Neuronal stem cell (in vitro differentiated cells): ENCODE measurements around the gene RAB14.
"Not testable (repeated sequence)": the region's sequence is repeated elsewhere in the genome, so short reads cannot be mapped to it uniquely, and the experiment has no call there.

Source experiments
- DNase-seq: peaks from one replicate; pipeline ENCODE4 v3.0.0-alpha.2; 2013; ENCODE audit warnings: low spot score
- H2AFZ ChIP-seq: one replicate; pipeline ENCODE4 v1.6.1; 2013; ENCODE audit warnings: mild to moderate bottlenecking, low read length, inconsistent platforms
- H2AK5ac ChIP-seq: 2 replicates; pipeline ENCODE4 v1.6.1; 2013; ENCODE audit warnings: low read depth, mild to moderate bottlenecking, inconsistent platforms, low read length, moderate library complexity, mixed read lengths
- H2BK120ac ChIP-seq: 2 replicates; pipeline ENCODE4 v1.6.1; 2013; ENCODE audit warnings: low read depth, mild to moderate bottlenecking, inconsistent platforms, low read length, moderate library complexity, mixed read lengths
- H2BK12ac ChIP-seq: one replicate; pipeline ENCODE4 v1.6.1; 2013; ENCODE audit warnings: low read length, inconsistent platforms
- H2BK15ac ChIP-seq: 2 replicates; pipeline ENCODE4 v1.6.1; 2013; ENCODE audit warnings: mild to moderate bottlenecking, low read length, inconsistent platforms, mixed read lengths
- H2BK5ac ChIP-seq: one replicate; pipeline ENCODE4 v1.6.1; 2013; ENCODE audit warnings: inconsistent platforms, mild to moderate bottlenecking, low read length, moderate library complexity
- H3K14ac ChIP-seq: one replicate; pipeline ENCODE4 v1.6.1; 2013; ENCODE audit warnings: low read length, inconsistent platforms
- H3K18ac ChIP-seq: 2 replicates; pipeline ENCODE4 v1.6.1; 2013; ENCODE audit warnings: low read length, inconsistent platforms
- H3K23ac ChIP-seq: 2 replicates; pipeline ENCODE4 v1.6.1; 2013; ENCODE audit warnings: low read depth, mild to moderate bottlenecking, mixed read lengths, low read length, inconsistent platforms; ENCODE audit not compliant: poor library complexity
- H3K27ac ChIP-seq: replicated peaks from 3 replicates; pipeline ENCODE4 v1.5.1; 2013; ENCODE audit warnings: low read length, inconsistent platforms
- H3K27me3 ChIP-seq, 3 experiments: 2 replicates each; pipeline ENCODE4 v1.6.1; 2013; ENCODE audit warnings: low read length in 3 of 3, mild to moderate bottlenecking in 2 of 3, inconsistent platforms in 1 of 3, low read depth in 1 of 3, mixed read lengths in 1 of 3, moderate library complexity in 1 of 3; ENCODE audit not compliant: control insufficient read depth in 3 of 3, insufficient read depth in 3 of 3
- H3K36me3 ChIP-seq, 2 donors: replicated peaks in 1 of 2; 2 replicates each; pipeline ENCODE4 v1.6.1; 2013; ENCODE audit warnings: low read length in 2 of 2; ENCODE audit not compliant: control insufficient read depth in 2 of 2, insufficient read depth in 2 of 2
- H3K4ac ChIP-seq: 2 replicates; pipeline ENCODE4 v1.6.1; 2013; ENCODE audit warnings: inconsistent platforms, mild to moderate bottlenecking, low read length, moderate library complexity
- H3K4me1 ChIP-seq, 2 donors: 1 replicate in 1 of 2; 2 replicates in 1 of 2; pipeline ENCODE4 v1.6.1; 2013; ENCODE audit warnings: low read length in 2 of 2, low read depth in 1 of 2; ENCODE audit not compliant: control insufficient read depth in 2 of 2, insufficient read depth in 1 of 2
- H3K4me2 ChIP-seq: one replicate; pipeline ENCODE4 v1.6.1; 2013; ENCODE audit warnings: mild to moderate bottlenecking, low read length, inconsistent platforms; ENCODE audit not compliant: insufficient read depth, poor library complexity, severe bottlenecking
- H3K4me3 ChIP-seq, 2 donors: 2 replicates each; pipeline ENCODE4 v1.5.1; 2013; ENCODE audit warnings: low read length in 2 of 2, mild to moderate bottlenecking in 2 of 2, inconsistent platforms in 1 of 2, moderate library complexity in 1 of 2
- H3K79me1 ChIP-seq: one replicate; pipeline ENCODE4 v1.6.1; 2013; ENCODE audit warnings: low read depth, mild to moderate bottlenecking, inconsistent platforms, low read length, moderate library complexity
- H3K9ac ChIP-seq: one replicate; pipeline ENCODE4 v1.6.1; 2013; ENCODE audit warnings: mild to moderate bottlenecking, low read depth, low read length, inconsistent platforms; ENCODE audit not compliant: poor library complexity
- H3K9me3 ChIP-seq, 2 donors: replicated peaks in 1 of 2; 2 replicates each; pipeline versions ENCODE3 to v1.6.1; 2013; ENCODE audit warnings: low read length in 2 of 2, mild to moderate bottlenecking in 2 of 2, inconsistent platforms in 1 of 2, low read depth in 1 of 2, mixed read lengths in 1 of 2, moderate library complexity in 1 of 2; ENCODE audit not compliant: control insufficient read depth in 2 of 2, insufficient read depth in 1 of 2
- H4K8ac ChIP-seq: one replicate; pipeline ENCODE4 v1.6.1; 2013; ENCODE audit warnings: low read depth, mild to moderate bottlenecking, inconsistent platforms, low read length, moderate library complexity
- H4K91ac ChIP-seq: one replicate; pipeline ENCODE4 v1.6.1; 2013; ENCODE audit warnings: low read length, low read depth, mild to moderate bottlenecking, inconsistent platforms; ENCODE audit not compliant: poor library complexity
- WGBS, 2 donors: extraction: QIAGEN DNeasy Blood & Tissue Kit; methylation state at CpG; one replicate each; pipeline ENCODE4 v1.1.7; 2013; ENCODE audit warnings: missing lambda C conversion rate in 2 of 2, mixed read lengths in 1 of 2; ENCODE audit not compliant: insufficient read length in 2 of 2, insufficient replicate concordance in 1 of 2; ENCODE audit errors: extremely low coverage in 2 of 2; 5-methylcytosine and 5-hydroxymethylcytosine counted together

Gene RAB14

DNA sequence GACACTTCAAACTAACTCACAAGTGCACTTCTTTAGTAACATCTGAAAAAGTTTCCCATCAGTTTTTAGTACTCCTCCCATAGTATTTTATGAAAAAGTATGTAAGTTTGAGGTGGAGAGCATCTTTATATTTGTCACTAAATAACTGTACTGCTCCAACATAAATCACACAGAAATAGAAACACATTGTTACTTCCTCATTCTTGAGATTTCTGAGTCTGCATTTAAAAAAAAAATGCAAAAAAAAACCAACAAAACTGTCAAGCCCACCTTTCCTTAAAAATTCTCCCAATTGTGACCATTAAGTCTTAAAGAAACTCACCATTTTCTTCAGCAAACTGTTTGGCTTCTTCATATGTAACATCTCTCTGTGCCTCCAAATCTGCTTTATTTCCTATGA lies 18.7 kb downstream of the RAB14 start:
- no peak overlapping the region for H2BK15ac ChIP-seq
- no peak overlapping the region for H3K9ac ChIP-seq
- no peaks in the 10 kb centered on the region for H3K79me1 ChIP-seq
- H2BK120ac ChIP-seq, result no peak overlapping the region
- no peak overlapping the region for H3K4ac ChIP-seq
- H3K18ac ChIP-seq, result no peak overlapping the region
- no peak overlapping the region for H4K91ac ChIP-seq
- H2BK5ac ChIP-seq, result no peak overlapping the region
- H3K27me3 ChIP-seq, result no peaks in the 10 kb centered on the region
- no peak overlapping the region for H2AFZ ChIP-seq
- H3K14ac ChIP-seq, result no peak overlapping the region
- H3K27ac ChIP-seq, result no peak overlapping the region
- H3K4me2 ChIP-seq, result no peak overlapping the region
- no peak overlapping the region for H2AK5ac ChIP-seq
- no peak overlapping the region for H3K4me3 ChIP-seq
- no peak overlapping the region for H2BK12ac ChIP-seq
- peaks cover 2 to 3% of the 10 kb centered on the region in 2 donors for H3K4me1 ChIP-seq
- H4K8ac ChIP-seq, result no peak overlapping the region
- H3K9me3 ChIP-seq, result peaks cover 0 to 4% of the 10 kb centered on the region in 2 donors
- DNase-seq, result no peak
- H3K36me3 ChIP-seq, result peaks cover 3 to 98% of the 10 kb centered on the region in 2 donors
- H3K23ac ChIP-seq, result no peak overlapping the region

DNA sequence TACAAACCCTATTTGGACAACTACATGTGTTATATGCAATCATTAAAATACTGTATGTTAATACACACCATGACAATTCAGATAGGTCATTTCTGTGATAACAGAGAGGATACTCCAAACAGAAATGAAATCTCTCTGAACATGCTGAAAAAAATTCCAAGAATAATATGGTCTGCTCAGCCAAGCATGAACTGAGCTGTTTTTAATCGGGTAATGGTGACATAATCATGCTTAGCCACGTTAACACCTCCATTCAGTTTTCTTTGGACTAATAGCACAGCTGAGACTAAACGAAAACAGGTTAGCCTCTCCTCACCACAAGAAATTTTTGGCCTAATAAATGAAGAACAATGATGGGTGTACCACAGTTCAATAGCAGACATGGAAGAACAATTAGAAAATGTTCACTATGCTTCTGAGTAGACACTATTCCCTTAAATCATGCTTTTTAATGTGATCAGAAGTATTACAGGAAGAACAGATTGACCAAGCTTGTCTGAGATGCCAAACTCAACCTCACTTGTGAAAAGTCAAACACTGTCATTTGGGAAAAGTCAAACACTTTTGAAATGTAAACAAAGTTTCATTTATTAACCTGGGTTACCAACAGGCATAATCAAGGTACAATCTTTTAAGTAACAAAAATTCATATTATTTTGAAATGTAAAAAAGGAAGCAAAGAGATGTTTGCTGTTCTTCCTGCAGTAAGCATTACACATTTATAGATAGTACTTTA lies 19.4 kb downstream of the RAB14 start:
- no peak overlapping the region for H3K23ac ChIP-seq
- H3K27me3 ChIP-seq, result no peaks in the 10 kb centered on the region
- no peak overlapping the region for H3K27ac ChIP-seq
- no peak overlapping the region for H3K4ac ChIP-seq
- peaks cover 3 to 96% of the 10 kb centered on the region in 2 donors for H3K36me3 ChIP-seq
- H3K4me3 ChIP-seq, result no peak overlapping the region
- no peak overlapping the region for H2BK15ac ChIP-seq
- H3K4me2 ChIP-seq, result no peak overlapping the region
- H2AFZ ChIP-seq, result no peak overlapping the region
- H4K8ac ChIP-seq, result no peak overlapping the region
- no peaks in the 10 kb centered on the region for H3K79me1 ChIP-seq
- WGBS, 2 donors, result no CpG with 5 or more reads among the region's 3 CpGs
- no peak overlapping the region for H2AK5ac ChIP-seq
- no peak overlapping the region for H2BK120ac ChIP-seq
- no peak overlapping the region for H2BK5ac ChIP-seq
- no peak overlapping the region for H2BK12ac ChIP-seq
- no peak for DNase-seq
- peaks cover 2 to 3% of the 10 kb centered on the region in 2 donors for H3K4me1 ChIP-seq
- peaks cover 0 to 4% of the 10 kb centered on the region in 2 donors for H3K9me3 ChIP-seq
- no peak overlapping the region for H4K91ac ChIP-seq
- H3K9ac ChIP-seq, result no peak overlapping the region
- no peak overlapping the region for H3K14ac ChIP-seq
- no peak overlapping the region for H3K18ac ChIP-seq

- Histone ChIP-seq H3K18ac (no peak overlapping the region), H2BK120ac (no peak overlapping the region), H3K9me3 (peaks cover 0 to 4% of the 10 kb centered on the region in 2 donors), H3K4me3 (no peak overlapping the region), H2BK15ac (no peak overlapping the region), H2AFZ (no peak overlapping the region), H3K9ac (no peak overlapping the region), H3K79me1 (no peaks in the 10 kb centered on the region), H3K23ac (no peak overlapping the region), H3K27me3 (no peaks in the 10 kb centered on the region), H3K14ac (no peak overlapping the region), H3K27ac (no peak overlapping the region), H3K4ac (no peak overlapping the region), H3K4me2 (no peak overlapping the region), H2BK5ac (no peak overlapping the region), H3K36me3 (peaks cover 6 to 96% of the 10 kb centered on the region in 2 donors), H2AK5ac (no peak overlapping the region), H3K4me1 (peaks cover 2 to 3% of the 10 kb centered on the region in 2 donors), H2BK12ac (no peak overlapping the region), H4K8ac (no peak overlapping the region), H4K91ac (no peak overlapping the region)
- no peak for DNase-seq
- no CpG with 5 or more reads among the region's 3 CpGs for WGBS, 2 donors
Measured at GRCh38 chr9:121179930-121180681, 21.6 kb downstream of the RAB14 start.

DNA sequence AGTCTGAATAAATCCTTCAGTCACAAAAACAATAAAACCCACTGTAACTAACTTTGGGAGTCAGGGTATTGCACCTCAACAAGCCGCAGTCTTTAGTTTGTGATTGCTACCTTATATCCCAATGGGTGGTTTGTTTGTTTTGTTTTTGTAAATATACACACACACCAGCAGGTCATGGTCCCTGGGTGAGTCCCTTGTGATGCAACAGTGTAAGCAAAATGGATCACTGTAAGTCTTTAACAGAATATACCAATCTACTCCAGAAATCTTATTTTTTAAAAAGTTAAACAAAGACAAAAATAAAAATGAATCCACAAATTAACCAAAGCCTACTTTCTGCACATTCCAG lies 22.3 kb downstream of the RAB14 start:
- not testable (repeated sequence) for H2AK5ac ChIP-seq, H3K9me3 ChIP-seq, H3K79me1 ChIP-seq, DNase-seq, H3K14ac ChIP-seq, H4K91ac ChIP-seq, H3K23ac ChIP-seq, H4K8ac ChIP-seq, H3K4me1 ChIP-seq, H3K4me3 ChIP-seq, H3K18ac ChIP-seq, H3K4me2 ChIP-seq, H2BK5ac ChIP-seq, H2AFZ ChIP-seq, H3K9ac ChIP-seq, H2BK120ac ChIP-seq, H2BK15ac ChIP-seq, H3K4ac ChIP-seq, H2BK12ac ChIP-seq, H3K27ac ChIP-seq, H3K27me3 ChIP-seq
- WGBS, 2 donors, result no CpG with 5 or more reads among the region's 1 CpG
- H3K36me3 ChIP-seq, result peaks cover 9 to 96% of the 10 kb centered on the region in 2 donors
